Vagina (tissue), 2 donors: ENCODE data around the gene ASTN2.

ENCODE experiments used
- POLR2A ChIP-seq, 2 donors: fragments of 450-650 bp; IDR thresholded peaks; one replicate each; pipeline ENCODE4 v1.6.1; 2017; ENCODE audit warnings: antibody characterized with exemption in 2 of 2, mild to moderate bottlenecking in 2 of 2, moderate library complexity in 2 of 2
- POLR2AphosphoS5 ChIP-seq, 2 donors: sonication (generic); formaldehyde crosslinking; IDR thresholded peaks; one replicate each; pipeline ENCODE4 v1.9.0; 2017; ENCODE audit warnings: antibody characterized with exemption in 2 of 2, mild to moderate bottlenecking in 2 of 2, low read depth in 1 of 2; ENCODE audit not compliant: insufficient read depth in 1 of 2
- TF ChIP-seq, protein P1 (sequence below), 3 experiments: fragments of 450-650 bp in 2 of 3; fragments of 200-600 bp in 1 of 3; sonication (generic) in 1 of 3; IDR thresholded peaks; one replicate each; pipeline ENCODE4 v1.5.1; 2017 to 2019; ENCODE audit warnings: antibody characterized with exemption in 3 of 3, mild to moderate bottlenecking in 2 of 3, moderate library complexity in 2 of 3

DNA sequence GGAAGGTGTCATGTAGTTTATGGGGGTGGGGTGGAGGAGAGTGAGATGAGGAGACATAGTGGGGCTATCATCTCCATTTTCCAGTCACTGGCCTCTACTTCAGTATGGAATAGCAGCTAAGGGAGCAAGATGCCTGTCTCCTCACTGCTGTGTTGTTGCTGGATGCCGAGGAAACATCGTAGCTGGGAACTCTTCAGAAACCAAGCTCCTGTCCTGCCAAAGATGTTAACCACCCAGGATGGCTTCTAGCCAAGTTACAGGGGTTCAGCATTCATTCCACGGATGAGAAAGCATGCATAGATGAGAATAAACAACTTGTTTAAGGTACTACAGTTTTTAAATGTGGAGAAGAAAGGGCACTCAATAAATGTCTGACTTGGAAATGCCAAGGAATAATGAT, 226.5 kb downstream of the ASTN2 start:
- TF ChIP-seq POLR2A (IDR thresholded peaks at IDR 0.05), result no peak
- no peak for TF ChIP-seq POLR2AphosphoS5 (IDR thresholded peaks at IDR 0.05; ENCODE audit: insufficient read depth in 1 of 2, low read depth in 1 of 2)
- TF ChIP-seq, protein P1, sequence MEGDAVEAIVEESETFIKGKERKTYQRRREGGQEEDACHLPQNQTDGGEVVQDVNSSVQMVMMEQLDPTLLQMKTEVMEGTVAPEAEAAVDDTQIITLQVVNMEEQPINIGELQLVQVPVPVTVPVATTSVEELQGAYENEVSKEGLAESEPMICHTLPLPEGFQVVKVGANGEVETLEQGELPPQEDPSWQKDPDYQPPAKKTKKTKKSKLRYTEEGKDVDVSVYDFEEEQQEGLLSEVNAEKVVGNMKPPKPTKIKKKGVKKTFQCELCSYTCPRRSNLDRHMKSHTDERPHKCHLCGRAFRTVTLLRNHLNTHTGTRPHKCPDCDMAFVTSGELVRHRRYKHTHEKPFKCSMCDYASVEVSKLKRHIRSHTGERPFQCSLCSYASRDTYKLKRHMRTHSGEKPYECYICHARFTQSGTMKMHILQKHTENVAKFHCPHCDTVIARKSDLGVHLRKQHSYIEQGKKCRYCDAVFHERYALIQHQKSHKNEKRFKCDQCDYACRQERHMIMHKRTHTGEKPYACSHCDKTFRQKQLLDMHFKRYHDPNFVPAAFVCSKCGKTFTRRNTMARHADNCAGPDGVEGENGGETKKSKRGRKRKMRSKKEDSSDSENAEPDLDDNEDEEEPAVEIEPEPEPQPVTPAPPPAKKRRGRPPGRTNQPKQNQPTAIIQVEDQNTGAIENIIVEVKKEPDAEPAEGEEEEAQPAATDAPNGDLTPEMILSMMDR (IDR thresholded peaks at IDR 0.05), result no peak
